ENCODE data around the gene SLC8A1. TPM values are rescaled to one million over a fixed set of nuclear protein-coding genes. Genes with fewer than 3 reads are reported as not detected.

Gene SLC8A1
- total RNA-seq, 4 donors from 2014 or later = 19.6 to 51.2 (median 31.2) TPM

GRCh38 chr2:40285391-40285790, 166.5 kb downstream of the SLC8A1 start:
- TF ChIP-seq POLR2A (IDR thresholded peaks at IDR 0.05) = no peak
- no peak for TF ChIP-seq CTCF (IDR thresholded peaks at IDR 0.05)
- H3K4me1 ChIP-seq = peaks cover 0 to 8% (median 0%) of the 10 kb centered on the region in 4 donors
- H3K27me3 ChIP-seq = no peaks in the 10 kb centered on the region
- no peaks in the 10 kb centered on the region for H3K36me3 ChIP-seq
- no peak overlapping the region for H3K4me3 ChIP-seq
- no peak for DNase-seq
- H3K27ac ChIP-seq = no peak overlapping the region
- H3K9me3 ChIP-seq = no peaks in the 10 kb centered on the region

- Histone ChIP-seq H3K27me3 (no peaks in the 10 kb centered on the region), H3K27ac (no peak overlapping the region), H3K4me1 (peaks cover 0 to 8% (median 0%) of the 10 kb centered on the region in 4 donors), H3K4me3 (no peak overlapping the region), H3K36me3 (no peaks in the 10 kb centered on the region), H3K9me3 (no peaks in the 10 kb centered on the region)
- no peak for DNase-seq
- TF ChIP-seq POLR2A (IDR thresholded peaks at IDR 0.05) (no peak), CTCF (IDR thresholded peaks at IDR 0.05) (no peak)
These were observed 167.1 kb downstream of the SLC8A1 start for GRCh38 chr2:40284797-40285196.

GRCh38 chr2:40283111-40283909, 168.6 kb downstream of the SLC8A1 start:
- Histone ChIP-seq H3K4me3 (no peak overlapping the region), H3K4me1 (peaks cover 0 to 8% (median 0%) of the 10 kb centered on the region in 4 donors), H3K9me3 (no peaks in the 10 kb centered on the region), H3K27ac (peak overlapping the region in 2 of 4 donors; percentile 45 to 68), H3K36me3 (no peaks in the 10 kb centered on the region), H3K27me3 (no peaks in the 10 kb centered on the region)
- DNase-seq = no peak
- TF ChIP-seq CTCF (IDR thresholded peaks at IDR 0.05) (no peak), POLR2A (IDR thresholded peaks at IDR 0.05) (no peak)

- H3K4me3 ChIP-seq = peak overlapping the region in 1 of 4 donors; percentile 19
- TF ChIP-seq POLR2A (IDR thresholded peaks at IDR 0.05) (no peak), CTCF (IDR thresholded peaks at IDR 0.05) (no peak)
- H3K4me1 ChIP-seq = peaks cover 0 to 8% (median 0%) of the 10 kb centered on the region in 4 donors
- peak overlapping the region in 2 of 4 donors; percentile 45 to 68 for H3K27ac ChIP-seq
- no peaks in the 10 kb centered on the region for H3K36me3 ChIP-seq
- H3K27me3 ChIP-seq = no peaks in the 10 kb centered on the region
- no peaks in the 10 kb centered on the region for H3K9me3 ChIP-seq
- DNase-seq = no peak
These were observed 169.5 kb downstream of the SLC8A1 start for GRCh38 chr2:40282428-40282827.

GRCh38 chr2:40281021-40281940, 170.6 kb downstream of the SLC8A1 start:
- H3K4me1 ChIP-seq = peaks cover 0 to 8% (median 0%) of the 10 kb centered on the region in 4 donors

More at GRCh38 chr2:40281021-40281940, 170.6 kb downstream of the SLC8A1 start:
- DNase-seq = no peak
- H3K4me3 ChIP-seq = no peak overlapping the region
- H3K36me3 ChIP-seq = no peaks in the 10 kb centered on the region
- H3K27me3 ChIP-seq = no peaks in the 10 kb centered on the region
- TF ChIP-seq POLR2A (IDR thresholded peaks at IDR 0.05) (no peak), CTCF (IDR thresholded peaks at IDR 0.05) (no peak)
- peak overlapping the region in 2 of 4 donors; percentile 34 to 68 for H3K27ac ChIP-seq
- H3K9me3 ChIP-seq = no peaks in the 10 kb centered on the region

All from Peyer's patch (tissue), 4 donors.